C4-2B (cell line): Measurements from ENCODE around the gene ST8SIA1.

Experiments
- CTCF ChIP-seq: fragments of 450-650 bp; conservative IDR thresholded peaks from 2 replicates; pipeline ENCODE4 v1.5.1; 2017; ENCODE audit warnings: mild to moderate bottlenecking
- ZFX ChIP-seq: fragments of 450-650 bp; IDR thresholded peaks from 2 replicates; pipeline ENCODE4 v1.6.1; 2017

- TF ChIP-seq CTCF: no peak
- TF ChIP-seq ZFX: no peak
Measured at GRCh38 chr12:22231078-22231477, 103.4 kb downstream of the ST8SIA1 start.
